Embryonic facial prominence (tissue), 1 donor: ENCODE measurements around the gene PI16.
"Not testable (repeated sequence)": the region's sequence is repeated elsewhere in the genome, so short reads cannot be mapped to it uniquely, and the experiment has no call there.

Source experiments
- DNase-seq: peaks from one replicate; pipeline ENCODE4 v3.0.0-alpha.2; 2016; ENCODE audit errors: extremely low spot score

PI16 gene

DNA sequence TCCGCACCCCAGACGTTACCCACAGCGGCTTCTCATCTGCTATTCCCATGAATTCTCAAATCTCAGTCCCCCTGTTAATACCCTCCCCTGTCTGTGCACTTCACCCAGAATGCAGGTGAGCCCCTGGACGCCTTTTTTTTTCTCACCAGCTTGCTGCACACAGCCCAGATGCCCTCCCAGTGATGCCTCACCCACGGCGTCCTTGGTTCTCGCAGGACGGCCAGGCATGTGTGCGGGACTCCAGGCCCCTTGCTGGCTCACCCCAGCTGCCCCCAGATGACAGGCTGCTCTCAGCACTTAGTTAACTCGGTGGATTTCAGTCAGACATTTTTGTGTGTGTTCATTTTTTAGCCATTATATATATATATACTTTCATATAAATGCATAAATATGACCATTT lies 25.4 kb upstream of the PI16 start:
- DNase-seq, result no peak

DNA sequence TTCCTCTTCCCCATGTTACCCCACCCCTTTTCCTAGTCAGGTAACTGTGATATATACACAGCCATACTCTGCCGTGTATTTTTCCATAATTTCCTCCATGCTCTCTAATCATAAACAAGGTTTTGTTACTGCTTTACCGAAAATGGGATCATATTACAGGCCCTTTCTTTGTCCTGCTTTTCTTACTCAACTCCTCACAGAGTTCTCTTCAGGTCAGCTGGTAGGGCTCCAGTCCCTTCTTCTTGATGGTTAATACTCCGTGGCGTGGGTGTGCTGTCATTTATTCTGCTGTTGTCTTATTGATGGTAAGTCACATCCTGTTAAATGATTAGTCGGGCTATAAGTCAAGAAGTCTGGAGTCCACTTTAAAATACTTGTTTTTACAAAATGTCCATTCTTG lies 24.9 kb upstream of the PI16 start:
- DNase-seq, result no peak

DNA sequence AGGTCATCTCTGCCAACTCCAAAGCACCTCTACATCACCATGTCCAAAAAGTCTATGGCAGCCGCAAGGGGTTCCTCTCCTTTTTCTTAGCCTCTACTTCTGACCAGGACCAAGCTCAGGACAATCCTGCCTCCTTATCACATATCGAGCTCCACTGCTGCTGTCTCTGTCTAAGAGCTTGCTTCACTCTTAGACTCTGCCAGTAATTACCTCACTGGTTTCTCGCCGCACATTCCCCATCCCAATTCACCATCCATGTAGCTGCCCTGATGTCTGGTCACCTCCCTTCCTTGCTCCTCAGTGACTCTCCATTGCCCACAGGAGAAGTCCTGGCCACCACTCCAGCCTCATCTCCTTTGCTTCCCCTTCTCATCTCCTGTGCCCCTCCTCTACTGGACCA lies 24.1 kb upstream of the PI16 start:
- DNase-seq, result no peak

DNA sequence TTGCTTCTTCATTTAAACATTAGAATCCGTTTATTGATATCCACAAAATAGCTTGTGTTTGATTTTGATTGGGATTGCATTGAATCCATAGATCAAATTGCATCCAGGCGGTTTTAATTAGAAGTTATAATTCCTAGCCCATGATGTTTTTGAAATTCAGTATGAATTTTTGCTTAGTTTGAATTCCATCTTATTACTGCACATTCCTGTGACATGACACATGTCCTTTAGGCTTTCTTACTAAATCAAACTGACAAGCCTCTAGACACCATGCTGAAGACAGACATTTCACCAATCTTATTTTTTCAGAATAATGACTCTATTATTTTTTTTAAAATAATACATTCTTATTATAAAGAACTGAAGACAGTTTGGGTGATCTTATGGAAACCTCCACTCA lies 21.4 kb upstream of the PI16 start:
- no peak for DNase-seq

DNA sequence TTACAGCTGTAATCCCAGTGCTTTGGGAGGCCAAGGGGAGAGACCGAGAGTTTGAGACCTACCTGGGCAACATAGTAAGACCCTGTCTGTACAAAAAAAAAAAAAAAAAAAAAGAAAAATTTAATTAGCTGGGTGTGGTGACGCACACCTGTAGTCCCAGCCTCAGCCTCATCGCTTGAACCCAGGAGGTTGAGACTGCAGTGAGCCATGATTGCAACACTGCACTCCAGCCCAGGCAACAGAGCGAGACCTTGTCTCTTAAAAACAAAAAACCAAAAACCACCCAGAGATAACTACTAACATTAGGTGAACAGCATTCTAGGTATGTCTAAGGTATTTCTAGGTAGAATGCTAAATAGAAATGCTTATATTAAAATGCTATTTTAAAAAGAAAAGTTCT lies 21.0 kb upstream of the PI16 start:
- no peak for DNase-seq

DNA sequence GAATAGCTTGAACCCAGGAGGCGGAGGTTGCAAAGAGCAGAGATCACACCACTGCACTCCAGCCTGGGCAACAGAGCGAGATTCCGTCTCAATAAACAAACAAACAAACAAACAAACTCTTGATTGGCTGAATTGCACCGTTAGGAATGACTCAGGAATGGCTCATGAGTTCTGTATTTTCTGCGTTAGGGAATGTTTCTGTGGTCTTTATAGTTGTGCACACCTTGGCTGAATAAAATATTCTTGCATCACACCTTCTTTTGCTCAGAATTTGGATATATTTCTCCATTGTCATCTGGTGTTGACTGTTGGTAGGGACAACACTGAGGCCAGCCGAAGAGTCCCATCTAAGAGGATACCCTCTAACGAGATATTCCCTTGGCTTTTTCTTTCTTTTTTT lies 19.6 kb upstream of the PI16 start:
- DNase-seq, result no peak

DNA sequence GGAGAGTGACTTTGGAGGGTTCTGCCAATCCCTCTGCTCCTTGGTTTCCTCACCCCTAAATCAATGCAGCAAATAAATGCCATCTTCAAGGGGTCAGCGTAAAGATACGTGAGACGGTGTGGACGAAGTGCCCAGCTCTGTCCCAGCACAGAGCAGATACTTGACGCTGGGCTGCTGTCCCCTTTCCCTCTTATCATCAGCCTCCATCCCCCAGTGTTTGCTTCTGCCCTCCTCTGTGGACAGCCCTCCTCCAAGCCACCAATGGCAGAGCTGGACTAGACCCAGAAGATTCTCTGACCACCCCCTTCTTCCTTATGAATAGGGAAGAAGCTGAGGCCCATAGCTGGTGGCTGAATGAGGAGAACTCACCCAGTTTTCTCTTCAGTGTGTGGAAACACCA lies 17.7 kb upstream of the PI16 start:
- no peak for DNase-seq

DNA sequence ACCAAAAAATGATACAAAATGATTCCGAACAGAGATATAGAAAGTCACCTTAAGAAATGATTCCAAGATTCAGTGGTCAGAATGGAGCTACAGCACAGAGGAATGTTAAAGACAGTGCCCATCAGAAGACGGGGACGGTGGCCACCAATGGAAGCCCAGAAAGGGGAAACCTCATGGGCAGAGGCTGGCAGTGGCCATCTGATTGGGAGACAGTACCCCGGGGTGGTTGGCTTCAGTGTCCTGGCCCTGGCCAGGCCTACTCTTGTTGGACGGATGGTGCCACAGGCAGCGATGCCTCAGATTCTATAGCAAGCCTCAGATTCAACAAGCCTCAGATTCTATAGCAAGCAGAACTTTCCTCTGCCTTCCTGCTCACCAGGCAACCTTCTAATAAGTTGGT lies 16.6 kb upstream of the PI16 start:
- no peak for DNase-seq

DNA sequence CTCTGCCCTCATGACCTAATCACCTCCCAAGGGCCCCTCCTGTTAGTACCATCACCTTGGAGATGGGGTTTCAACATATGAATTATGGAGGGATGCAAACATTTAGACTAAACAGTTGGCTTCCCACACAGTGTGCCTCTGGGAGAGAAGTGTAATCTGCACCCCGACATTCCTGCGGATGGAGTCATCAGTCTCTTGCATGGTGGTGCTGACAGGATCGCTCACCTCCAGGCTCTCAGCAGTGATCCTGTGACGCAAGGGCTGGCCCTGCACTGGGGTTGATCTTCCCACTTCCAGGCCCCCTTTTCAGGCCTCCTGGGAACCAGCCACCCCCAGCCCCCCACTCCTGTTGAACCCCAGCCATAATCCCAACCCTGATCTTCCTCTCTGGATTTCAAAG lies 16.0 kb upstream of the PI16 start:
- DNase-seq, result no peak

DNA sequence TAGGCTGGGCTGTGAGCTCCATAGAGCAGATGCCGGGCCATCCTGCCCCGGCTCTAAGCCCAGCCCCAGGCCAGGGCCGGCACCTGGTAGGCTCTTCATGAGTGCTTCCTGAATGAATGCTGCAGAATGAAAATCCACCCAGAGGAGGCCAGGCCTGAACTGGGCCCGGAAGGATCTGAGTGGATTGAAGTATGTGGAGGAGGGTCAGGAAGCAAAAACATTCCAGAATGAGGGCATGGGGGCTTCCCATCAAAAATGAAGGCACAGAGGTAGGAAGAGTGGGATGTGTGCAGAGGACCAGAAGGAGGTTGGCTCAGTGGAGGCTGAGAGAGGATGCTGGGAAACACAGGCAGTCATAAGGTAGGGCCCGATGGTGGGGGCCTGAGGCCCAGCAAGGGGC lies 15.5 kb upstream of the PI16 start:
- not testable (repeated sequence) for DNase-seq

DNA sequence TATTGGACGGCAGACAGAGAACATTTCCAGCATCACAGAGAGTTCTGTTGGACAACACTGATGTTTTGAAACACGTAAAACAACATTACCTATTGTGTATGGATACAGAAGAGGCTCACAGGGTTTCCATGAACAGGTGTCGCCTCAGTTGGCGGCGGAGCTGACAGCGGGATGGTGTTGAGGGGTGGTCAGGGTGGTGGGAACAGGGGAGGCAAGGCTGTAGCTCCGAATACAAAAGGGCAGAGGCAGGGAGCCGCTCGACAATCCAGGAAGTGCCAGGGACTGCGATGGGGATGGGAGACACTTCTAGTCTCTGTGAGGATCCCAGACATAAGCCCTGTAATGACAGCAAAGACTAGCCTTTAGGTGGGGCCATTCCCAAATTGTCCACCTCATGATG lies 14.5 kb upstream of the PI16 start:
- no peak for DNase-seq

DNA sequence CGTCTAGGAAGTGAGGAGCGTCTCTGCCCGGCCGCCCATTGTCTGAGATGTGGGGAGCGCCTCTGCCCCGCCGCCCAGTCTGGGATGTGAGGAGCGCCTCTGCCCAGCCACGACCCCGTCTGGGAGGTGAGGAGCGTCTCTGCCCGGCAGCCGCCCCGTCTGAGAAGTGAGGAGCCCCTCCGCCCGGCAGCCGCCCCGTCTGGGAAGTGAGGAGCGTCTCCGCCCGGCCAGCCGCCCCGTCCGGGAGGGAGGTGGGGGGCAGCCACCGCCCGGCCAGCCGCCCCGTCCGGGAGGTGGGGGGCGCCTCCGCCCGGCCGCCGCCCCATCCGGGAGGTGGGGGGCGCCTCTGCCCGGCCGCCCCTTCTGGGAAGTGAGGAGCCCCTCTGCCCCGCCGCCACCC lies 13.0 kb upstream of the PI16 start:
- not testable (repeated sequence) for DNase-seq

DNA sequence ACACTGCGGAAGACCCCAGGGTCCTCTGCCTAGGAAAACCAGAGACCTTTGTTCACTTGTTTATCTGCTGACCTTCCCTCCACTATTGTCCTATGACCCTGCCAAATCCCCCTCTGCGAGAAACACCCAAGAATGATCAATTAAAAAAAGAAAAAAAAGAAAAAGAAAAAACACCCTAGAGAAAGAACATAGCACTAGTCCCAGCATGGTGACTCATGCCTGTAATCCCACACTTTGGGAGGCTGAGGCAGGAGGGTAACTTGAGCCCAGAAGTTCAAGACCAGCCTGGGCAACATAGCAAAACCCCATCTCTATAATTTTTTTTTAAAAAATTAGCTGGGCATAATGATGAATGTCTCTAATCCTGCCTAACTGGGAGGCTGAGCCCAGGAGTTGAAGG lies 12.2 kb upstream of the PI16 start:
- not testable (repeated sequence) for DNase-seq

DNA sequence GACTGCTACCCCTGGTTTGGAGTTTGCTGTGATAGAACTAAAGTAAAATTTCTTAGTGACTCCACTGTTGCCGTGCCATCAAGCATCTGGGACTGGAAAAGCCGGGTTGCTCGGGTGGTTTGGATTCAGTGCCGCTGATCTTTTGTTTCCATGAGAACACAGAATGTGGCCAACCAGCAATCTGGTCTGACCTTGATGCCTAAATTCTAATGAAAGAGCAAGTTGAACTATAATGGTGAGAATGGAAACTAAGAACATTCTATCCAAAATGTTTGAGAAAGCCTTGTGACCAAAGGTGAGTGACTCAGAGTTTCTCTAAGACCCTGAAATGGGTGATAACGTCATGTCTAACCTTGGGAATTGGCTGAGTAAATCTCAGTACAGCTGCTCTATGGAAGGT lies 9.9 kb upstream of the PI16 start:
- no peak for DNase-seq

DNA sequence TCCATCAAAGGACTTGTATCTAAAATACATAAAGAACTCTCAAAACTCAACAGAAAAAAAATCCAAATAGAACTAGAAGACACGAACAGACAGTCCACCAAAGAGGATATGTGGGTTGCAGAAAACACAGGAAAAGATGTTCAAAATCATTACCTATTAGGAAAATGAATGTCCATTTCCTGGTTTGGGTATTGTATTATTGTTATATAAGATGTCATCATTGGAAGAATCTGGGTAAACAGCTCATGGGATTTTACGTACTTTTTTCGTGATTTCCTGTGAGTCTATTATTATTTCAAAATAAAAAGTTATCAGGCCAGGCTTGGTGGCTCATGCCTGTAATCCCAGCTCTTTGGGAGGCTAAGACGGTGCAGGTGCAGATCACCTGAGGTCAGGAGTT lies 9.2 kb upstream of the PI16 start:
- no peak for DNase-seq

DNA sequence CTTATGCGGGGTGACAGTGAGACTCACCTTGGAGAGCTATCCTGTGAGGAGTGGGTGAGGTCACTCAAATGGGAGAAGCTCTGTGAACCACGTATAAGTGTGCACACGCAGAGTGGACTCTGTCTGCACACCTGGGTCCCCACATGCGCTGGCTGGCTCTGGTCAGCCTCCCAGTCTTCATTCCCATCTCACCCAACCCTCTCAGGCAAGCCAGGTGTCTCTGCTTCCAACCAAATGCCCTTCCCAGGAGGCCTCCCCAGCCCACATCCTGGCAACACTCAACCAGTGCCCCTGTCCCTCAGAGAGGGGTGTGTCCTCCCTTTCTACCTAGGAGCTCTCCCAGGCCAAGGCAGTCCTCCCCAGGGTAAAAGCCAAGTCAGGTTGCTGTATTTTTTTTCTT lies 8.0 kb upstream of the PI16 start:
- DNase-seq, result no peak

DNA sequence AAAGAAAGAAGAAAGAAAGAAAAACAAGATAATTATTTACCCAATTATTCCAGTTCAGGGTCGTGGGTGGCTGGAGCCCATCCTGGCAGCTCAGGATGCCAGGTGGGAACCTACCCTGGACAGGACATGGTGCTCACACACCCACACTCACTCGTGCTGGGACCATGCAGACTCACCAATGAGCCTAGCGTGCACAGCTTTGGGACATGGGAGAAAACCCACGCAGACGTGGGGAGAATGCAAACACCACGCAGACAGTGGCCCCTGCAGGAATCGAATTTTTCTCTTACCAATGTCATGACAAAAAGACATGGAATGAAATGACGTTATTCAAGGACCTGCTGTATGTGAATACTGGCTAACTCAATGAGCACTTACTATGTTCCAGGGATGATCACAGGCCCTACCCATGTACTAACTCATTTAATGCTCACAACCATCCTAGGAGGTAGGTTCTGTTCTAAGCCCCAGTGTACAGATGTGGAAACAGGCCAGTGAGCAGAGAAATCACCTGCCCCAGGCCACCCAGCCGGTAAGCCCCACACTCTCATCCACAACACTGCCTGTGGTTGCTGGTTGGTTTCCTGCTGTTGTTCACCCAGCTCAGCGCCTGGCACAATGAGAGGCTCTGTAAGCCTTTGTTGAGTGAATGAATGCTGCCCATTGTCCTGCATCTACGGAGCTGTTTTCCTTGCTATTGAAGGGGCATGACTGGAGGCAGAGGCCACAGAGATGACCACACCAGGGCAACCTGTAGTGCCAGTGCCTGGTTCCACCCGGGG lies 6.8 kb upstream of the PI16 start:
- no peak for DNase-seq

DNA sequence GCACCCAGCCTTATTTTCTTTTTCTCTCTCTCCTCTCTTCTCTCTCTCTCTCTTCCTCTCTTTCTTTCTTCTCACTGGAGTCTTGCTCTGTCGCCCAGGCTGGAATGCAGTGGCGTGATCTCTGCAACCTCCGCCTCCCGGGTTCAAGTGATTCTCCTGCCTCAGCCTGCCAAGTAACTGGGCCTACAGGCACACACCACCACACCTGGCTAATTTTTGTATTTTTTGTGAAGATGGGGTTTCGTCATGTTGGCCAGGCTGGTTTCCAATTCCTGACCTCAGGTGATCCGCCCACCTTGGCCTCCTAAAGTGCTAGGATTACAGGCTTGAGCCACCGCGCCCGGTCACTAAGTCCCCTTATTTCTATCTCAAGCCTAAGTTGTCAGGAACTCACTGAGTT lies 5.5 kb upstream of the PI16 start:
- DNase-seq, result not testable (repeated sequence)

DNA sequence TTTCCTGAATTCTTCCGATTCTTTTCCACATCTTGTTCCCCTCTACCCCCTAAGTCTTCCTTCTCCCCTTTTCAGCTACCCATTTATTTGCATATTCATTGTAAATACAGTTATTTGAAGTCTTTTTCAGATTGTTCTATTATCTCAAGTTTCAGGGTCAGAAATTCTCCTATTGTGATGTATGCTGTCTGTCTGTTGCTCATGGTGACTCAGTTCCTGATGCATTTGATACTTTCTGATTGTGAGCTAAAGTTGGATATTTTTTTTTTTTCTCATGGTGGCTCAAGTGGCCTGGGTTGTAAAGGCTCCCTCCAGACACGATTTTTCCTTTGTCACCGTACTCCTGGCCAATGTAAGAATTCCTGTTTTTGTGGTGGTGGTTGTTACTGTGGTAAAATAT lies 4.9 kb upstream of the PI16 start:
- DNase-seq, result no peak

DNA sequence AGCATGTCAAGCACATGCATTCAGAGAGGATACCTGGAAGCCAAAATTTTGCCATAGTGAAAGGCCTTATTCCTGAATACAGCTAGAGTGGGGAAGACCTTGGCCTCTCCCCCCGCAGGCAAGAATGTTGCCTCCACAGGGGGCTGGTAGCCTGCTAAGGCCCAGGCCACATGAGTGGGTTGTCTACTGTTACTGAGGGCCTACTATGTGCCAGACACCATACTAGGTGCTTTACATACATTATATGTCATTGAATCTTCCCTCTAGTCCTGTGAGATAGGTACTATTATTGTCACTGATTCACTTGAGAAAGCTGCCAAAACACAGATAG lies 642 bp upstream of the PI16 start:
- DNase-seq, result no peak

DNA sequence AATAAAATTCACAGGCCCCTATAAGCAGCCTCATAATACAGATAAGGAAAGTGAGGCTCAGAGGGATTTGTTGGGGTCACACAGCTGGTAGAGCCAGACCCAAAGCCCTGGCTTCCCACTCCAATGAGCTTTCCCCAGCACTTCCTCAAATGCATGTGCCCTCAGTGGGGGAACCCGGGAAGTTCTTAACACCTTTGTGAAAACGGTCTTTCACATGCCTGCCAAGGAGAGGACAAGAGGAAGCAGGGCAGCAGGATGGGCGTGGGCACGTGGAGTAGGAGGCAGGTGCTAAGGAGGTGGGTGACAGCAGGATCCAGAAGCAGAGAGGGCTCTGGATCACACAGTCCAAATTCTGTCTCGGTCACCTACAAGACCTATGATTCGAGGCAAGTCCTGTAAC lies 598 bp downstream of the PI16 start:
- no peak for DNase-seq

DNA sequence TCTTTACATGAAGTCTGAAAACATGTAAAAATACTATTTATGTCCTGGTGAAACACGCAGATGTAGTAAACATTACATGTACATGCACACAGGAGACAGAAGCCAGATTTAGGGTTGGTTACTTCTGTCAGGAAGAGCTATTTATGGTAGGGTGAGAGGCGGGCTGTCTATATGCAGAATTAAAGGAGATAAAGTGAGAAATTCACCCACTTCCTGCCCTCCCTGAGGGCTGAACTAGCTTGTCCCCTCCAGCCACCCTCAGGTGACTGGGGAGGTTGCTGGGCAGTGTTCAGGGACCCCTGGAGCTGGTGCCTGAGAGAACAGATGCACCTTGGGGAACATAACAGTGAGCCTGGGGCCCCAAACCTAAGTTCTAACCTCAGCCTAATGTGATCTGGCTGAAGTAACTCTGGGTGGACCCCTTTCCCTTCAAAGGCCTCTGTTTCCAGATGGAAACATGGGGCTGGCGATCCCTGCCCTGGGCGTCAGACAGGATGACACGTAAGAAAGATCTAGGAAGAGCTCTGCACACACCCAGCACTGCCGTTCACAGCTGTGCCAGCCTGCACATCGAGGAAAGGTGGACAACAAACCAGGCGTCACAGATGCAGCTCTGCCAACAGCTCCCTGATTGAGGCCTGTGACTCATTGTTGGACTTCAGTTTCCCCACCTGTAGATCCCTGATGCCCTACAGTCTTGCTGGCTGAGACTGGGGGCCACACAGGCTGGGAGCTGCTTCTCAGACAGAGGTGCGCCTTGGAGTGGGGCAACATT lies 1.3 kb downstream of the PI16 start:
- no peak for DNase-seq

DNA sequence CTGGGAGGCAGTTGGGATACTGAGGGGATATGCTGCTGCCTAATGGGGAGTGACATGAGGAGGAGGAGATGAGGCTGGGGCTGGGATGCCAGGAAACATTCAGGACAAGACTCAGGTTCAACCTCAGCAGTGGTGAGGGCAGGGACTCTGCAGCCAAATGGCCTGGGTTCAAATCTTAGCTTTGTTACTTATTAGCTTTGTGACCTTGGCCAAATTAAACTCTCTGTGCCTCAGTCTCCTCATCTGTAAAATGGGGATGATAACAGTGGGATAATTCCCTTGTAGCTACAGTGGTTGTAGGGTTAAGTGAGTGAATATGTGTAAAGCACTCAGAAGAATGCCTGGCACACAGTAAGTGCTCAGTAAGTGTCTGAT lies 1.9 kb downstream of the PI16 start:
- no peak for DNase-seq

DNA sequence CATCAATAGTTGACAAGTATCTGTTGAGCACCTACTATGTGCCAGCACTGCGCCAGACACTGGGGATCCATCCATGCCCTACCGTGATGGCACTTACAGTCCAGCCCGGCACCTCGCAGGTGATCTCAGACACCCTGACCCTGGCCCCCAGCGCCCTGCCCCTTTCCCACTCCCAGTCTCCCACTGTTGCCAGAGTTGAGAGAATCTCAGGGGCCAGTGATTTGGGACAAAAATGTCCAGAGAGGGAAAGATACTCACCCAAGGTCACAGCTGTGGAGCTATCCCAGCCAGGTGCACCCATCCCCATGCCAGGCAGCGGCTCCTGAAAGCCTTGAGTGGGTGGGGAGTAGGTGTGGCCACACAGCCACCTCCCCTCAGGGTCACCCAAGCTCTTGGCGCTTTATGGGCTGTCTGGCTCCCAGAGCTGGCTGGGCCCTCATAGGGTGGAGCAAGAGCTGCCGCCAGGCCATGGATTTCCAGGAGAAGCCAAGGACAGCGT lies 3.3 kb downstream of the PI16 start:
- no peak for DNase-seq
